NCI-H460 (cell line): Measurements from ENCODE around the gene SYNPR. TPM values are rescaled to one million over a fixed set of nuclear protein-coding genes. Genes with fewer than 3 reads are reported as not detected.

Experiments used
- DNase-seq: peaks from one replicate; pipeline ENCODE4 v3.0.0-alpha.2; 2016; ENCODE audit warnings: low read depth; ENCODE audit errors: extremely low read depth
- total RNA-seq: library from RNA; depleted of rRNA; stranded (reverse); fragments of >200 nt; shearing (Covaris generic); gene quantifications from 2 replicates; pipeline ENCODE4 v1.2.3, GENCODE V29; 2014

Gene SYNPR
- total RNA-seq, 1 experiment from 2014 or later, result not detected

- DNase-seq, result no peak
Observed at GRCh38 chr3:63523100-63523499, 245.0 kb downstream of the SYNPR start.

- DNase-seq, result no peak
Observed at GRCh38 chr3:63528325-63529000, 250.4 kb downstream of the SYNPR start.

GRCh38 chr3:63532521-63532920 is 254.4 kb downstream of the SYNPR start:
- DNase-seq, result peak; percentile 15

- DNase-seq, result no peak
Observed at GRCh38 chr3:63538919-63539318, 260.8 kb downstream of the SYNPR start.

GRCh38 chr3:63555767-63556166 is 277.7 kb downstream of the SYNPR start:
- DNase-seq, result no peak

GRCh38 chr3:63556401-63556800 is 278.3 kb downstream of the SYNPR start:
- no peak for DNase-seq

GRCh38 chr3:63557912-63558311 is 279.8 kb downstream of the SYNPR start:
- DNase-seq, result no peak

GRCh38 chr3:63559884-63560283 is 281.8 kb downstream of the SYNPR start:
- DNase-seq, result no peak

- no peak for DNase-seq
Observed at GRCh38 chr3:63561879-63562278, 283.8 kb downstream of the SYNPR start.

GRCh38 chr3:63562323-63562722 is 284.2 kb downstream of the SYNPR start:
- no peak for DNase-seq

- DNase-seq, result no peak
Observed at GRCh38 chr3:63563572-63563971, 285.5 kb downstream of the SYNPR start.

GRCh38 chr3:63565220-63565619 is 287.1 kb downstream of the SYNPR start:
- no peak for DNase-seq

- no peak for DNase-seq
Observed at GRCh38 chr3:63571682-63572081, 293.6 kb downstream of the SYNPR start.

- DNase-seq, result no peak
Observed at GRCh38 chr3:63576846-63577245, 298.7 kb downstream of the SYNPR start.

GRCh38 chr3:63578858-63579257 is 300.8 kb downstream of the SYNPR start:
- DNase-seq, result no peak

- DNase-seq, result no peak
Observed at GRCh38 chr3:63580151-63580550, 302.0 kb downstream of the SYNPR start.

GRCh38 chr3:63582943-63583500 is 304.9 kb downstream of the SYNPR start:
- DNase-seq, result no peak

- DNase-seq, result no peak
Observed at GRCh38 chr3:63584681-63585080, 306.6 kb downstream of the SYNPR start.

GRCh38 chr3:63585927-63586326 is 307.8 kb downstream of the SYNPR start:
- DNase-seq, result no peak

- DNase-seq, result no peak
Observed at GRCh38 chr3:63588895-63589294, 310.8 kb downstream of the SYNPR start.

- DNase-seq, result no peak
Observed at GRCh38 chr3:63593779-63594178, 315.7 kb downstream of the SYNPR start.

- no peak for DNase-seq
Observed at GRCh38 chr3:63595221-63595620, 317.1 kb downstream of the SYNPR start.

GRCh38 chr3:63597019-63597418 is 318.9 kb downstream of the SYNPR start:
- DNase-seq, result no peak
